NCI-H187 (cell line): ENCODE measurements around the gene TMEM86A.

Experiments used
- DNase-seq, 2 experiments: peaks; one replicate each; lab custom pipeline; 2025; lab: John Stamatoyannopoulos, UW

TMEM86A gene

DNA sequence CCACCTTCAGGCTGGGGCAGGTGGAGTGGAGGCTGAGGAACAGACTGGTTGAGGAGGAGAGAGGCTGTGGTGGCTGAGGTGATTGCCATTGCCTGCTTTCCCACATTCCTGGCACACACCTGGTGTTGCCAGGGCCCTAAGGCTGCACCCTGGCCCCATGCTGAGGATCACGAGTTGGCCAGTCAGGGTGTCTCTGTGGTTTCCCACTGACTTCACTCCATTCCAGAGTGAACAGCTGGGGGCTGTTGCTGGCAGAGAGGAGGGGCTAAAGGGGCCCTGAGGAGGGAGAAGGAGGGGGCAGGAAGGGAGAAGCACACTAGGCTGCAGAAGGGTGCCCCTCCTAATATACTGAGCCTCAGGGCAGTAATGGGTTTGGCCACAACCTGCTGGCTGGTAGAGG is 1.8 kb downstream of the TMEM86A start:
- no peak for DNase-seq

DNA sequence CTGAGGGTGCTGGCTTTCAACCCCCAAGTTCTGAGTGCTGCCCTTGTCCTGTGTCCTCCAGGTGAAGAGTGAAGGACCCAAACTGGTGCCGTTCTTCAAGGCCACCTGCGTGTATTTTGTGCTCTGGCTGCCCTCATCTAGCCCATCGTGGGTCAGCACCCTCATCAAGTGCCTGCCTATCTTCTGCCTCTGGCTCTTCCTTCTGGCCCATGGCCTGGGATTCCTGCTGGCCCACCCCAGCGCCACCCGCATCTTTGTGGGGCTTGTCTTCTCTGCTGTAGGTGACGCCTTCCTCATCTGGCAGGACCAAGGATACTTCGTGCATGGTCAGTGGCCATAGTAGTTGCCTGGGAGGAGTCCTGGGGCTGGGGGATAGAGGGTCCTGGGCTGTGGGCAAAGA is 2.3 kb downstream of the TMEM86A start:
- no peak for DNase-seq

DNA sequence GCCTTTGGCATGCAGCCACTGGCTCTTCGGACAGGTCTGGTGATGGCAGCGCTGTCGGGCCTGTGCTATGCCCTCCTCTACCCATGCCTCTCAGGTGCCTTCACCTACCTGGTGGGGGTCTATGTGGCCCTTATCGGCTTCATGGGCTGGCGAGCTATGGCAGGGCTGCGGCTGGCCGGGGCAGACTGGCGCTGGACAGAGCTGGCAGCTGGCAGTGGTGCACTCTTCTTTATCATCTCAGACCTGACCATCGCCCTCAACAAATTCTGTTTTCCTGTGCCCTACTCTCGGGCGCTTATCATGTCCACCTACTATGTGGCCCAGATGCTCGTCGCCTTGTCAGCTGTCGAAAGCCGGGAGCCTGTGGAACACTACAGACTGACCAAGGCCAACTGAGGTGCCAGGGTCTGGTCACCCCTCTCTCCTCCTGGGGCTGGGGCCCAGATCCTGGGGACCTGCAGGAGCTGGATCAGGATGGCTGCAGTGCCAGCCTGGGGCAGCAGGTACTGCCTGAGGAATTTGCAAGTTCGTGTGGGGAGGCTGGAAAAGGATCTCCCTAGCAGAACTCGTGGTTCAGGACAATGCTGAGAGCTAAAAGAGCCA is 3.1 kb downstream of the TMEM86A start:
- DNase-seq: no peak

DNA sequence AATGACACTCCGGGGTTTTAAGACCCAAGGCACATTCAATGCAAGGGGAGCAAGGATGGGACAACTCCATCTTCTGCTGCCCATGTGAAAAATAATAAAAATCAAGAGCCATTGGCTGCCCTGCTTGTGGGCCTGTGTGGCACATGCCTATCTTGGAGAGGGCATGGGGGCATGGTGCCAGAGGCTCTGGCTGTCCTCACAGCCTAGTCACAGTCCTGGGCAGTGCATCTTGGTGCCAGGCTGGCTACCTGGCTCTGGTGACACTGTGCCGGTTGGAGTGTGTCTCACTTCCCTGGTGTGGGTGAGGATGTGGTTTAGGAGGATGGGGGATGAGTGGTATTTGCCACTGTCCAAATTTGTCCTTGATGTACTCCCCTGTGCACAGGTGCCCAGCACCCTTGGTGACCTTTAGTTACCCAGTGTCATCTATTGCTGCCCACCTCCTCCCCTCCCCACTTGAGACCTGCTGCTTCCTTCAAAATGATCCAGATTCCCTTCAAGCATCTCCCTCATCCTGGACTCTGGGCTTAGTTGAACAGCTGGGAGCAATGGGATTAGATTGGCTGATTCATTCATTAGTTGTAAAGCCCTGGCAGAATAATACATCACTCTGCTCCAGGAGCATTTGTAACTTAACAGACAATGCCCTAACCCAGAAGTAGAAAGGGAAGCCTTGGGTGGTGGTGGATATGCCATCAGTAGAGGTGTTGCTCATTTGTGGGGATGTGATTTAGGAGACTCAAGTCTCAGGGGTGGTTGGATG is 4.6 kb downstream of the TMEM86A start:
- no peak for DNase-seq

- DNase-seq: no peak
Observed at GRCh38 chr11:18704045-18704645, 5.6 kb downstream of the TMEM86A start.

- no peak for DNase-seq
Observed at GRCh38 chr11:18704698-18705097, 6.1 kb downstream of the TMEM86A start.

GRCh38 chr11:18705651-18706281 is 7.2 kb downstream of the TMEM86A start:
- DNase-seq: no peak

DNA sequence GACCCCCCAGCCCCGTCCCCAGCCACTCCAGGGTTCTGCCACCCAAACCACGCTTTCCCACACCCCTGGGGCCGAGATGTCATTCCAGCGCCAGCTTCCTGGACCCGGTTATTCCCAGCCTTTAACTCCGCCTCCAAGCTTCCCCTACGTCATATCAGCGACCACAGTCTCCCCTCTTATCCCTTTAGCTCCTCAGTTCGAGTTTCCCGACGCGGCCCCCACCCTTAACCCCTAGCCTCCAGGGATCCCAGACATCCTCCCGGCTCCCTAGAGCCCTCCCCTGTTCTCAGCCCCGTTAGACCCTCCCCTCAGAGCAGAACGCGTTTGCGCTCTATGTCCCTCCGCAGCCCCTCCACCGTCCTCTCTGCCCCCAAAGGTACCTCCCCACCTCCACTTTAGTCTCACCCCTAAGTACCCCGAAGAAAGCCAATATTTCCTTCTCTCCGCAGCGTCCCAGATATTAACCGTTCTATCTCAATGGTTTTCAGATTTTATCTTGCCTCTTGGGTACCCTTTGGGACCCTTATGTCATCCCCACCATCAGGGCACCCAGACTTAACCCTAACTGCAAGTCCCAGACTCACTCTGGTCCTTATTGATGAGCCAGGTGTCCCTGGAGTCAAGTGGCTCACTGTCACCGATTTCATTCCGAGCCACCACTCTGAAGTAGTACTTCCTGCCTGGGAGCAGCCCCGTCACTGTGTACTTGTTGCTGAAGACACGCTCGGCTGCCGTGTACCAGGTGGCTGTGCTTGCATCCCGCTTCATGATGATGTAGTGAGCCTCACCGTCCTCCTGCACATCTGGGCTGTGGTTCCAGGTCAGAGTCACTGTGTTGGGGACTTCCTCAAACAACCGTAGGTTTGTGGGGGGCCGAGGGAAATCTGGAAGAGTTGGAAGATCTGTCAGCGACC is 8.0 kb downstream of the TMEM86A start:
- DNase-seq: peak; percentile 24 to 26

- no peak for DNase-seq
Observed at GRCh38 chr11:18707811-18708340, 9.3 kb downstream of the TMEM86A start.

GRCh38 chr11:18709414-18709813 is 10.8 kb downstream of the TMEM86A start:
- DNase-seq: no peak

DNA sequence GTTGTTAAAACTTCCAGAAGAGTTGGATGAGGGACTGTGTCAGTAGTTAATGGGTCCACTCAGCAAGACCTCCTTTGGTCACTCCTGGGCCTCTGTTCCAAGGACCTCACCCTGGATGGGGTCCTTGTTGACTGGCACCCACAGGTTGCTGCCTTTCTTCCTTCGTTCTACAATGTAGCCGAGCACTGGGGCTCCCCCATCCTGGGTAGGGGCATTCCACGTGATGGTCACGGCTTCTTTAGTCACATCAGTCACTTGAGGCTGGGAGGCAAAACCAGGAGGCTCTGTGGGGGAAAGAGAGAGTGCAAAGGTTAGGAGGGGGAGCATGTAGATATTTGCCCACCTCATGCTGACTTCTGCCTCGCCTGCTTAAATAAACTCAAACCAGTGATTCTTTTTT is 12.0 kb downstream of the TMEM86A start:
- DNase-seq: no peak

- no peak for DNase-seq
Observed at GRCh38 chr11:18713646-18714442, 15.3 kb downstream of the TMEM86A start.

DNA sequence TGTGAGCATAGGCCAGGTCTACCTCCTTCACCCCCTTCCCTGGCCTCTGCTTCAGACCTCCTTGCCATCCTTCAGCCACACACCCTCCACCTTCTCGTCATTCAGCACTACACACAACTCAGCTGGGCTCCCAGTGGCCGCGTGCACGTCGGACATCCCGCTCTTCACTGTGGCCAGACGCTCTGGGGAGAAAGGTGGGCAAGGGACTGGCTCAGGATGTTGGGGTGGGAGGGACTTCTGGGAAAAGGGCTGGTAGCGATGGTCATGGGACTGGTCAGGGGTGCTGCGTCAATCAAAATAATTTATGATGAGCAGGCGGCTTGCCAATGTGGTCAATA is 15.8 kb downstream of the TMEM86A start:
- DNase-seq: no peak

DNA sequence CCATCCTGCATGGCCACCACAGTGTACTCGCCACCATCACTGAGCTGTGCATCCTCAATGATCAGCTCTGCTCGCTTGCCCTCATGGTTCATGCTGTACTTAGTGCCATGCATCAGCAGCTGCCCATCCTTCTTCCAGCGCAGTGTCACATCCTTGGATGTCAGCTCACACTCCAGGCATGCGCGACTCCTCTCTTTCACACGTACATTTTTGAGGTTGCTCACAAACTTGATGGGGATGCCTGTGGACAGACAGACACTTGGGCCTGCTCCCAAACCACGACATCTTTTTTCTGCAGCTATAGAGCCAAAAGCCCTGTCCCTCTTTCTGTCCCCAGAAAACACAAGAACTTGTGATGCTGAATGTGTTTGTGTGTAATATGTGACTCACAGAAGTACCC is 16.9 kb downstream of the TMEM86A start:
- DNase-seq: no peak

DNA sequence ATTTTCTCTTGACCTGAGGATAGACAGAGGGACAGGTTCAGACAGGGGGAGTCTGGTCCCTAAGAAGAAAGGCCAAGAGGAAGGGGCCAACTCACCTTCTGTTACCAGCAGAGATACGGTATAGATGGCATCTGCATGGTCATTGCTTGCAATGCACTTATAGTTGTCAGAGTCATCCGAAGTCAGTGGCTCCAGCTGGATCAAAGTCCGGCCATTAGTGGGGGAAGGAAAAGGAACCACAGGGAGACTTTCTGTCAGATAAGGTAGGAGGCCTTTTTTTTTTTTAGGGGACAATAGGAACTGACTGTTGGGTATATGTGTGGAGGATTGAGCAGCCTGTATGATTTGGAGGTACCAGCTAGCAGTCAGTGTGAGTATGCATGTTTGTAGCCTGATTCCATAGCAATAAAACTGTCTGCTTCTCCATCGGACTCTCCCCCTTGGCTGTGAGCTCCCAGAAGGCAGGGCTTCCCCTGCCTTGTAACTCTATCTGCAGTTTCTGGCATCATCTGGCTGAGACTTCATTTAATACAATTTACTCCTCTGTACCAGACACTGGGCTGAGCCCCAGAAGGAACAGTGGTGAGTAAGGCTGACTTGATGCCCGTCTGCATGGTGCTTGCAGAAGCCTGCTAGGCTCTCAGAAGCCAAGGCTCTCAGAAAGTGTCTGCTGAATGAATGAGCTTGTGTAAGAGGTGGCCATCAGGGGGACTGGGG is 21.7 kb downstream of the TMEM86A start:
- DNase-seq: no peak

- no peak for DNase-seq
Observed at GRCh38 chr11:18720808-18721560, 22.4 kb downstream of the TMEM86A start.

- no peak for DNase-seq
Observed at GRCh38 chr11:18721561-18722292, 23.1 kb downstream of the TMEM86A start.

- no peak for DNase-seq
Observed at GRCh38 chr11:18722293-18722637, 23.7 kb downstream of the TMEM86A start.

DNA sequence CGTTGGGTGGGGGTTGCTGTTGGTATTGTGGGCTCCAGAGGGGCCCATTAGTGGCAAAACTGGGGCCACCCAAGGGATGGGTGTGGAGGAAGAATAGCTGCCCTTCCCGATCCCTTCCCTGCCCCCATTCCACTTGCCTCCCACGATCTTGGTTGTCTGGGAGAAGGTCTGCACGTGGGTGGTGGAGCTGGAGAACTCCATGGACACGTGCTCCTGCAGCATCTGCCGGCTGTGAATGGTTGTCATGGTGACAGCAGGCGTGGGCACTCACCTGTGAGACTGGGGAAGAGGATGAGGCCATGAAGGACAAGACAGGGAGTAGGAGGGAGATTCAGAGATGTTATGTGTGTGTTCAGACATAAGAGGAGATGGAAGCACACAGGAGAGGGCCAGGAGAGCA is 25.4 kb downstream of the TMEM86A start:
- DNase-seq: no peak
